ENCODE measurements around the gene ZNF639.

DNA sequence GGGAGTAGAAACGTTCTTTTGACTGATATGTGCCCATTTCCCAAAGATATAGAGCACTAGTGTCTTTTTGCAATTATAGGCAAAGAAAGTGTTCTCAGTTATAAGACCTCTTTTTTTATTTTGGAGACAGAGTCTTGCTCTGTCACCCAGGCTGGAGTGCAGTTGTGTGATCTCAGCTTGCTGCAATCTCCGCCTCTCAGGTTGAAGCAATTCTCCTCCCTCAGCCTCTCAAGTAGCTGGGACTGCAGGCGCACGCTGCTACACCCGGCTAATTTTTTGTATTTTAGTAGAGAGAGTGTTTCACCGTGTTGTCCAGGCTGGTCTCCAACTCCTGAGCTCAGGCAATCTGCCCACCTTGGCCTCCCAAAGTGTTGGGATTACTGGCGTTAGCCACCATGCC, 20.7 kb upstream of the ZNF639 start:
- TF ChIP-seq EZH2 (IDR thresholded peaks at IDR 0.05; ENCODE audit: low read depth): no peak
- TF ChIP-seq, protein P1, sequence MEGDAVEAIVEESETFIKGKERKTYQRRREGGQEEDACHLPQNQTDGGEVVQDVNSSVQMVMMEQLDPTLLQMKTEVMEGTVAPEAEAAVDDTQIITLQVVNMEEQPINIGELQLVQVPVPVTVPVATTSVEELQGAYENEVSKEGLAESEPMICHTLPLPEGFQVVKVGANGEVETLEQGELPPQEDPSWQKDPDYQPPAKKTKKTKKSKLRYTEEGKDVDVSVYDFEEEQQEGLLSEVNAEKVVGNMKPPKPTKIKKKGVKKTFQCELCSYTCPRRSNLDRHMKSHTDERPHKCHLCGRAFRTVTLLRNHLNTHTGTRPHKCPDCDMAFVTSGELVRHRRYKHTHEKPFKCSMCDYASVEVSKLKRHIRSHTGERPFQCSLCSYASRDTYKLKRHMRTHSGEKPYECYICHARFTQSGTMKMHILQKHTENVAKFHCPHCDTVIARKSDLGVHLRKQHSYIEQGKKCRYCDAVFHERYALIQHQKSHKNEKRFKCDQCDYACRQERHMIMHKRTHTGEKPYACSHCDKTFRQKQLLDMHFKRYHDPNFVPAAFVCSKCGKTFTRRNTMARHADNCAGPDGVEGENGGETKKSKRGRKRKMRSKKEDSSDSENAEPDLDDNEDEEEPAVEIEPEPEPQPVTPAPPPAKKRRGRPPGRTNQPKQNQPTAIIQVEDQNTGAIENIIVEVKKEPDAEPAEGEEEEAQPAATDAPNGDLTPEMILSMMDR (conservative IDR thresholded peaks at IDR 0.05): no peak
